Astrocyte (in vitro differentiated cells and primary cell): Measurements from ENCODE around the gene PPP2R2D. TPM values are rescaled to one million over a fixed set of nuclear protein-coding genes. Genes with fewer than 3 reads are reported as not detected.
A peak's percentile ranks its signal among the peaks of the same experiment; 100 is the strongest.

Experiments used
- DNase-seq: peaks from one replicate; pipeline ENCODE4 v3.0.0-alpha.2; 2010; ENCODE audit warnings: low read depth
- FAIRE-seq: peaks from 2 replicates; lab custom pipeline; 2011; peaks lifted over from hg19 to GRCh38; lab: Jason Lieb, UNC
- H2AFZ ChIP-seq: 2 replicates; pipeline ENCODE4 v1.6.0; 2012; ENCODE audit warnings: low read depth, low read length, inconsistent platforms
- H3K27ac ChIP-seq: 2 replicates; pipeline ENCODE4 v1.5.1; 2011; ENCODE audit warnings: low read depth, low read length, inconsistent platforms
- H3K27me3 ChIP-seq: 2 replicates; pipeline ENCODE4 v1.6.0; 2011; ENCODE audit warnings: low read length, inconsistent platforms; ENCODE audit not compliant: insufficient read depth
- H3K36me3 ChIP-seq: 2 replicates; pipeline ENCODE4 v1.5.1; 2011; ENCODE audit warnings: low read length, inconsistent platforms; ENCODE audit not compliant: insufficient read depth
- H3K4me1 ChIP-seq: 2 replicates; pipeline ENCODE4 v1.5.1; 2011; ENCODE audit warnings: low read length, inconsistent platforms; ENCODE audit not compliant: insufficient read depth
- H3K4me2 ChIP-seq: 2 replicates; pipeline ENCODE4 v1.6.0; 2012; ENCODE audit warnings: low read length, inconsistent platforms
- H3K4me3 ChIP-seq: 2 replicates; pipeline ENCODE4 v1.5.1; 2011; ENCODE audit warnings: low read depth, mild to moderate bottlenecking, low read length, inconsistent platforms; ENCODE audit not compliant: insufficient read depth
- H3K79me2 ChIP-seq: 2 replicates; pipeline ENCODE4 v1.6.0; 2012; ENCODE audit warnings: mild to moderate bottlenecking, low read length, inconsistent platforms; ENCODE audit not compliant: insufficient read depth
- H3K9ac ChIP-seq: 2 replicates; pipeline ENCODE4 v1.6.0; 2012; ENCODE audit warnings: mild to moderate bottlenecking, low read length, inconsistent platforms
- H3K9me3 ChIP-seq: 2 replicates; pipeline ENCODE4 v1.5.1; 2012; ENCODE audit warnings: low read depth, mild to moderate bottlenecking, low read length, inconsistent platforms; ENCODE audit not compliant: insufficient read depth
- H4K20me1 ChIP-seq: 2 replicates; pipeline ENCODE4 v1.6.0; 2012; ENCODE audit warnings: low read length, inconsistent platforms; ENCODE audit not compliant: insufficient read depth
- H3K27ac Mint-ChIP-seq: one replicate; pipeline ENCODE4 v1.8.0; 2021; ENCODE audit warnings: mild to moderate bottlenecking, mixed read lengths; ENCODE audit not compliant: unreplicated experiment
- H3K27me3 Mint-ChIP-seq: one replicate; pipeline ENCODE4 v1.8.0; 2021; ENCODE audit warnings: low read depth, mixed read lengths; ENCODE audit not compliant: unreplicated experiment
- H3K36me3 Mint-ChIP-seq: one replicate; pipeline ENCODE4 v1.8.0; 2021; ENCODE audit warnings: low read depth, mixed read lengths; ENCODE audit not compliant: unreplicated experiment
- H3K4me1 Mint-ChIP-seq: one replicate; pipeline ENCODE4 v1.8.0; 2021; ENCODE audit warnings: low read depth, mixed read lengths; ENCODE audit not compliant: unreplicated experiment
- H3K4me3 Mint-ChIP-seq: one replicate; pipeline ENCODE4 v1.8.0; 2021; ENCODE audit warnings: mild to moderate bottlenecking, moderate library complexity, mixed read lengths; ENCODE audit not compliant: unreplicated experiment
- H3K9me3 Mint-ChIP-seq: one replicate; pipeline ENCODE4 v1.8.0; 2021; ENCODE audit warnings: mild to moderate bottlenecking, mixed read lengths; ENCODE audit not compliant: unreplicated experiment
- CTCF ChIP-seq: IDR thresholded peaks from 2 replicates; pipeline ENCODE4 v1.5.1; 2011; ENCODE audit warnings: low read depth, mild to moderate bottlenecking, inconsistent platforms, low read length, moderate library complexity; ENCODE audit not compliant: insufficient read depth
- EZH2 ChIP-seq: IDR thresholded peaks from 2 replicates; pipeline ENCODE4 v1.6.1; 2012; ENCODE audit warnings: mild to moderate bottlenecking, low read length, inconsistent platforms; ENCODE audit not compliant: insufficient read depth
- total RNA-seq: library from RNA; stranded (reverse); gene quantifications from 2 replicates; pipeline ENCODE4 v1.2.1, GENCODE V29; 2021

Gene PPP2R2D
- total RNA-seq, 1 donor from 2014 or later, result 32.5 TPM

- Mint-ChIP-seq H3K27ac (no peak overlapping the region), H3K9me3 (peaks cover 2% of the 10 kb centered on the region), H3K36me3 (peaks cover 11% of the 10 kb centered on the region), H3K27me3 (no peaks in the 10 kb centered on the region), H3K4me1 (peaks cover 38% of the 10 kb centered on the region), H3K4me3 (no peak overlapping the region)
- H3K4me2 ChIP-seq, result no peak overlapping the region
- no peak for TF ChIP-seq EZH2
- no peak for TF ChIP-seq CTCF
- H3K9me3 ChIP-seq, result no peaks in the 10 kb centered on the region
- no peaks in the 10 kb centered on the region for H3K27me3 ChIP-seq
- H3K36me3 ChIP-seq, result peaks cover 3% of the 10 kb centered on the region
- peaks cover 79% of the 10 kb centered on the region for H4K20me1 ChIP-seq
- H3K4me3 ChIP-seq, result no peak overlapping the region
- no peak overlapping the region for H3K9ac ChIP-seq
- FAIRE-seq (no peak), DNase-seq (no peak)
- H3K4me1 ChIP-seq, result peaks cover 14% of the 10 kb centered on the region
- no peak overlapping the region for H2AFZ ChIP-seq
- H3K79me2 ChIP-seq, result peaks cover 98% of the 10 kb centered on the region
- H3K27ac ChIP-seq, result peak overlapping the region; percentile 7
Observed at GRCh38 chr10:131933016-131933695, 32.3 kb downstream of the PPP2R2D start.

- Mint-ChIP-seq H3K27ac (no peak overlapping the region), H3K27me3 (no peaks in the 10 kb centered on the region), H3K4me3 (no peak overlapping the region), H3K9me3 (peaks cover 2% of the 10 kb centered on the region), H3K36me3 (peaks cover 14% of the 10 kb centered on the region), H3K4me1 (peaks cover 34% of the 10 kb centered on the region)
- no peaks in the 10 kb centered on the region for H3K27me3 ChIP-seq
- DNase-seq (no peak), FAIRE-seq (no peak)
- peaks cover 98% of the 10 kb centered on the region for H3K79me2 ChIP-seq
- TF ChIP-seq EZH2 (no peak), CTCF (no peak)
- H3K9me3 ChIP-seq, result no peaks in the 10 kb centered on the region
- H3K4me1 ChIP-seq, result peaks cover 9% of the 10 kb centered on the region
- no peak overlapping the region for H3K4me2 ChIP-seq
- H2AFZ ChIP-seq, result no peak overlapping the region
- H3K36me3 ChIP-seq, result peaks cover 7% of the 10 kb centered on the region
- no peak overlapping the region for H3K9ac ChIP-seq
- H3K27ac ChIP-seq, result no peak overlapping the region
- peaks cover 77% of the 10 kb centered on the region for H4K20me1 ChIP-seq
- no peak overlapping the region for H3K4me3 ChIP-seq
Observed at GRCh38 chr10:131933696-131934086, 32.9 kb downstream of the PPP2R2D start.

DNA sequence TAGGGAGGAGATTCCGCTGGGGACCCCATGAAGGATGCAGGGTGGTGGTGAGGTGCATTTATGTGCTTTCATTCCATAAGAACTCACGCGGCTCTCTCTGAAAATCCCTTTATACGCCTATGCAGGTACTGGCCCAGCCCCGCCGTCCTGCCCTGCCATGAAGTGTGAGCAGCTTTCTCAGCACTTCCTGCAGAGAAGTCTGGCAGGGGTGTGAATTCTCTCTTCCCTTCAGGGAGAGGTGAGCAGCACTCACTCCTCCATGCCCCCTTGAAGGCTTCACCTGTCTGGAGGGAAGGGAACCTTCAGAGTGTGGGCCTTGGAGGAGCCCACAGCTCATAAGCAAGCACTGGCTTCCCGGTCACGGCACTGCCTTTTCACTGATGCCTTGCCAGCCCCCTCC lies 34.0 kb downstream of the PPP2R2D start:
- TF ChIP-seq EZH2 (no peak), CTCF (no peak)

More for the DNA sequence above, 34.0 kb downstream of the PPP2R2D start:
- H3K4me3 ChIP-seq, result no peak overlapping the region
- H3K27ac ChIP-seq, result no peak overlapping the region
- H3K4me1 ChIP-seq, result no peaks in the 10 kb centered on the region
- H3K9me3 Mint-ChIP-seq, result peaks cover 2% of the 10 kb centered on the region
- H3K9ac ChIP-seq, result no peak overlapping the region
- no peak overlapping the region for H3K4me2 ChIP-seq
- peaks cover 15% of the 10 kb centered on the region for H3K36me3 Mint-ChIP-seq
- FAIRE-seq (no peak), DNase-seq (no peak)
- peaks cover 24% of the 10 kb centered on the region for H3K4me1 Mint-ChIP-seq
- H4K20me1 ChIP-seq, result peaks cover 68% of the 10 kb centered on the region
- peaks cover 88% of the 10 kb centered on the region for H3K79me2 ChIP-seq
- no peak overlapping the region for H3K27ac Mint-ChIP-seq
- H3K9me3 ChIP-seq, result no peaks in the 10 kb centered on the region
- peaks cover 8% of the 10 kb centered on the region for H3K36me3 ChIP-seq
- no peaks in the 10 kb centered on the region for H3K27me3 ChIP-seq
- no peak overlapping the region for H3K4me3 Mint-ChIP-seq
- H3K27me3 Mint-ChIP-seq, result no peaks in the 10 kb centered on the region
- H2AFZ ChIP-seq, result no peak overlapping the region
